WTC11 (cell line): ENCODE results near the gene CDH11.

Source experiments
- CREB1 ChIP-seq: sonication (generic); formaldehyde crosslinking; IDR thresholded peaks from 2 replicates; pipeline ENCODE4 v1.8.0; 2023; ENCODE audit warnings: mild to moderate bottlenecking, missing genetic modification reagents
- E2F1 ChIP-seq: sonication (generic); formaldehyde crosslinking; IDR thresholded peaks from 2 replicates; pipeline ENCODE4 v1.8.0; 2022; ENCODE audit warnings: mild to moderate bottlenecking, missing genetic modification reagents
- MAX ChIP-seq: sonication (generic); formaldehyde crosslinking; IDR thresholded peaks from 2 replicates; pipeline ENCODE4 v1.8.0; 2022; ENCODE audit warnings: mild to moderate bottlenecking, missing genetic modification reagents
- OVOL2 ChIP-seq: fragments of 250-450 bp; sonication (Bioruptor Pico); IDR thresholded peaks from 2 replicates; pipeline ENCODE4 v1.9.0; 2021; ENCODE audit warnings: mild to moderate bottlenecking, borderline replicate concordance
- TF ChIP-seq, protein P1 (sequence below): fragments of 200-600 bp; IDR thresholded peaks from 2 replicates; pipeline ENCODE4 v1.8.0; 2022; ENCODE audit warnings: antibody characterized with exemption

DNA sequence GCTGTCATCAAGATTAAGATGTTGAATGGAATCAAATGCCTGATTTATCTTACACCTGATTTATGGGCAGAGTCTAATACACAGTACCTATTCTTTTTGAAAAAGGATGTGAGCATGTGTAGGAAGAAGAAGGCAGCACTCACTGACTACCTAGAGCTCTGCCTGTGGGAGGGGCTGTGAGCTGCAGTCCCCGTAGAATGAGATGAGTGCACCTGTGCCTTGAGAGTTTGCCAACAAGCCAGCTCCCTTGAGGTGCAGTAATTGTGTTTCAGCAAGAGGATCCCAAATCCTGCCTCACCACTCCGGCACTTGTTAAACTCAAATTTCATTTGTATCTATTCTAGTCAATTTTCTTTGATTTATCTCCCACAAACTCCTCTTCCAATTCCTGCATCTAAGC, 46.0 kb downstream of the CDH11 start:
- TF ChIP-seq MAX (no peak), E2F1 (no peak), OVOL2 (no peak), CREB1 (CRISPR knock-in tag) (no peak)
- TF ChIP-seq, protein P1, sequence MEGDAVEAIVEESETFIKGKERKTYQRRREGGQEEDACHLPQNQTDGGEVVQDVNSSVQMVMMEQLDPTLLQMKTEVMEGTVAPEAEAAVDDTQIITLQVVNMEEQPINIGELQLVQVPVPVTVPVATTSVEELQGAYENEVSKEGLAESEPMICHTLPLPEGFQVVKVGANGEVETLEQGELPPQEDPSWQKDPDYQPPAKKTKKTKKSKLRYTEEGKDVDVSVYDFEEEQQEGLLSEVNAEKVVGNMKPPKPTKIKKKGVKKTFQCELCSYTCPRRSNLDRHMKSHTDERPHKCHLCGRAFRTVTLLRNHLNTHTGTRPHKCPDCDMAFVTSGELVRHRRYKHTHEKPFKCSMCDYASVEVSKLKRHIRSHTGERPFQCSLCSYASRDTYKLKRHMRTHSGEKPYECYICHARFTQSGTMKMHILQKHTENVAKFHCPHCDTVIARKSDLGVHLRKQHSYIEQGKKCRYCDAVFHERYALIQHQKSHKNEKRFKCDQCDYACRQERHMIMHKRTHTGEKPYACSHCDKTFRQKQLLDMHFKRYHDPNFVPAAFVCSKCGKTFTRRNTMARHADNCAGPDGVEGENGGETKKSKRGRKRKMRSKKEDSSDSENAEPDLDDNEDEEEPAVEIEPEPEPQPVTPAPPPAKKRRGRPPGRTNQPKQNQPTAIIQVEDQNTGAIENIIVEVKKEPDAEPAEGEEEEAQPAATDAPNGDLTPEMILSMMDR, result no peak
